ENCODE measurements around the gene BSN. TPM values are rescaled to one million over a fixed set of nuclear protein-coding genes. Genes with fewer than 3 reads are reported as not detected.

The BSN gene
- total and polyA plus RNA-seq, 7 donors, result under 0.01 to 0.81 (median 0.61) TPM; not detected in 1

GRCh38 chr3:49641921-49642707, 87.8 kb downstream of the BSN start:
- Histone ChIP-seq H3K4me3 (no peak overlapping the region), H3K27ac (no peak overlapping the region), H3K27me3 (no peaks in the 10 kb centered on the region), H3K36me3 (no peaks in the 10 kb centered on the region), H3K4me1 (no peaks in the 10 kb centered on the region), H3K9me3 (no peaks in the 10 kb centered on the region)
- TF ChIP-seq CTCF (IDR thresholded peaks at IDR 0.05), result no peak
- intact Hi-C loops (cut with DNase I), result no loop called here
- no peak for DNase-seq
- WGBS, 2 donors, result 94% methylated on average over 14 of the region's 14 CpGs

DNA sequence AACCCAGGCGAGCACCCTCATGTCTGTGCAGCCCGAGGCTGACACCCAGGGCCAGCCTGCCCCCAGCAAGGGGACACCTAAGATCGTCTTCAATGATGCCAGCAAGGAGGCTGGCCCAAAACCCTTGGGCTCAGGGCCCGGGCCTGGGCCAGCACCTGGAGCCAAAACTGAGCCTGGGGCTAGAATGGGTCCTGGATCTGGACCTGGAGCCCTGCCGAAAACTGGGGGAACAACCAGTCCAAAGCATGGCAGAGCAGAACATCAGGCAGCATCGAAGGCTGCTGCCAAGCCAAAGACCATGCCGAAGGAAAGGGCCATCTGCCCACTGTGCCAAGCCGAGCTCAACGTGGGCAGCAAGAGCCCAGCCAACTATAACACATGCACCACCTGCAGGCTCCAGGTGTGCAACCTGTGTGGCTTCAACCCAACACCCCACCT, 88.5 kb downstream of the BSN start:
- 91 to 92% methylated on average over 9 of the region's 9 CpGs for WGBS, 2 donors
- H3K4me1 ChIP-seq, result no peaks in the 10 kb centered on the region
- H3K4me3 ChIP-seq, result no peak overlapping the region
- no peaks in the 10 kb centered on the region for H3K36me3 ChIP-seq
- H3K27me3 ChIP-seq, result no peaks in the 10 kb centered on the region
- no peak overlapping the region for H3K27ac ChIP-seq
- no peak for DNase-seq
- intact Hi-C loops (cut with DNase I), result no loop called here
- TF ChIP-seq POLR2AphosphoS5 (IDR thresholded peaks at IDR 0.05), result no peak
- no peak for TF ChIP-seq POLR2A (IDR thresholded peaks at IDR 0.05)
- no peak for TF ChIP-seq EP300 (IDR thresholded peaks at IDR 0.05)
- H3K9me3 ChIP-seq, result no peaks in the 10 kb centered on the region

- WGBS, 2 donors, result 78 to 81% methylated on average over 8 of the region's 8 CpGs
- no peaks in the 10 kb centered on the region for H3K4me1 ChIP-seq
- H3K27ac ChIP-seq, result no peak overlapping the region
- H3K4me3 ChIP-seq, result no peak overlapping the region
- no peaks in the 10 kb centered on the region for H3K27me3 ChIP-seq
- H3K36me3 ChIP-seq, result no peaks in the 10 kb centered on the region
- DNase-seq, result no peak
- H3K9me3 ChIP-seq, result no peaks in the 10 kb centered on the region
- intact Hi-C loops (cut with DNase I), result no loop called here
- TF ChIP-seq CTCF (IDR thresholded peaks at IDR 0.05) (no peak), EP300 (IDR thresholded peaks at IDR 0.05) (no peak), POLR2AphosphoS5 (IDR thresholded peaks at IDR 0.05) (no peak), POLR2A (IDR thresholded peaks at IDR 0.05) (no peak)
Measured at GRCh38 chr3:49644684-49645083, 90.4 kb downstream of the BSN start.

- Histone ChIP-seq H3K9me3 (no peaks in the 10 kb centered on the region), H3K27ac (no peak overlapping the region), H3K27me3 (no peaks in the 10 kb centered on the region), H3K4me3 (no peak overlapping the region), H3K36me3 (no peaks in the 10 kb centered on the region), H3K4me1 (no peaks in the 10 kb centered on the region)
- no peak for DNase-seq
- intact Hi-C loops (cut with DNase I), result no loop called here
- TF ChIP-seq POLR2AphosphoS5 (IDR thresholded peaks at IDR 0.05) (no peak), CTCF (IDR thresholded peaks at IDR 0.05) (no peak), EP300 (IDR thresholded peaks at IDR 0.05) (no peak)
- WGBS, 2 donors, result 75 to 84% methylated on average over 3 of the region's 3 CpGs
Measured at GRCh38 chr3:49646236-49646635, 92.0 kb downstream of the BSN start.

- Histone ChIP-seq H3K4me3 (no peak overlapping the region), H3K9me3 (no peaks in the 10 kb centered on the region), H3K36me3 (no peaks in the 10 kb centered on the region), H3K27me3 (no peaks in the 10 kb centered on the region), H3K4me1 (no peaks in the 10 kb centered on the region), H3K27ac (no peak overlapping the region)
- no peak for DNase-seq
- intact Hi-C loops (cut with DNase I), result no loop called here
- TF ChIP-seq POLR2A (IDR thresholded peaks at IDR 0.05) (no peak), EP300 (IDR thresholded peaks at IDR 0.05) (no peak), CTCF (IDR thresholded peaks at IDR 0.05) (no peak), POLR2AphosphoS5 (IDR thresholded peaks at IDR 0.05) (no peak)
- WGBS, 2 donors, result 58% methylated on average over 2 of the region's 2 CpGs
Measured at GRCh38 chr3:49647741-49648140, 93.5 kb downstream of the BSN start.
